K562 (cell line): ENCODE data around the gene ZSCAN32. TPM values are rescaled to one million over a fixed set of nuclear protein-coding genes. Genes with fewer than 3 reads are reported as not detected.

Experiments used
- ATF6 ChIP-seq: sonication (generic); formaldehyde crosslinking; IDR thresholded peaks from 2 replicates; pipeline ENCODE4 v1.4.0; 2020; ENCODE audit warnings: mild to moderate bottlenecking, missing genetic modification reagents
- BRF2 ChIP-seq: IDR thresholded peaks from 3 replicates; pipeline ENCODE4 v1.6.1; 2011; ENCODE audit warnings: borderline replicate concordance, mild to moderate bottlenecking; ENCODE audit not compliant: insufficient read length, insufficient read depth
- CREM ChIP-seq: IDR thresholded peaks from 2 replicates; pipeline ENCODE4 v1.6.1; 2014; ENCODE audit warnings: antibody characterized with exemption, low read depth
- ELF1 ChIP-seq: fragments of 200-800 bp; sonication (Bioruptor generic); IDR thresholded peaks from 2 replicates; pipeline ENCODE4 v1.6.1; 2016; ENCODE audit warnings: missing genetic modification characterization, missing compliant biosample characterization
- ELF2 ChIP-seq: fragments of 250-450 bp; sonication (Bioruptor Pico); IDR thresholded peaks from 2 replicates; pipeline ENCODE4 v1.5.0; 2021; ENCODE audit warnings: mild to moderate bottlenecking
- GATA2 ChIP-seq: sonication (generic); formaldehyde crosslinking; IDR thresholded peaks from 2 replicates; pipeline ENCODE4 v1.4.0; 2020; ENCODE audit warnings: mild to moderate bottlenecking, missing genetic modification reagents
- L3MBTL2 ChIP-seq: fragments of 450-650 bp; IDR thresholded peaks from 2 replicates; pipeline ENCODE4 v1.6.1; 2016; ENCODE audit warnings: mild to moderate bottlenecking, moderate library complexity
- MXI1 ChIP-seq: IDR thresholded peaks from 2 replicates; pipeline ENCODE4 v1.6.1; 2011; ENCODE audit warnings: low read depth, mild to moderate bottlenecking, improper control_type of control experiment, low read length
- NR2C2 ChIP-seq, 2 experiments: fragments of 200-800 bp in 1 of 2; sonication (Bioruptor generic) in 1 of 2; sonication (generic) in 1 of 2; formaldehyde crosslinking in 1 of 2; IDR thresholded peaks; 2 replicates each; pipeline versions ENCODE4 v1.6.1 to v1.8.0; 2016 to 2022; ENCODE audit warnings: mild to moderate bottlenecking in 1 of 2, missing compliant biosample characterization in 1 of 2, missing genetic modification characterization in 1 of 2, missing genetic modification reagents in 1 of 2
- NRF1 ChIP-seq, 2 experiments: fragments of 450-650 bp; IDR thresholded peaks in 1 of 2; conservative IDR thresholded peaks in 1 of 2; 2 replicates each; pipeline ENCODE4 v1.6.1; 2014; ENCODE audit warnings: mild to moderate bottlenecking in 2 of 2
- PRDM10 ChIP-seq: fragments of 450-650 bp; IDR thresholded peaks from 2 replicates; pipeline ENCODE4 v1.6.1; 2018; ENCODE audit not compliant: partially characterized antibody
- RFX7 ChIP-seq: fragments of 250-450 bp; sonication (Bioruptor Pico); IDR thresholded peaks from 2 replicates; pipeline ENCODE4 v1.5.1; 2021; ENCODE audit warnings: mild to moderate bottlenecking
- ZBTB2 ChIP-seq: fragments of 450-650 bp; IDR thresholded peaks from 2 replicates; pipeline ENCODE4 v1.6.1; 2016; ENCODE audit warnings: antibody characterized with exemption
- ZBTB8A ChIP-seq: fragments of 450-650 bp; IDR thresholded peaks from 2 replicates; pipeline ENCODE4 v1.6.1; 2018; ENCODE audit warnings: mild to moderate bottlenecking, moderate library complexity; ENCODE audit not compliant: partially characterized antibody
- ZNF395 ChIP-seq: fragments of 200-800 bp; sonication (Bioruptor generic); IDR thresholded peaks from 2 replicates; pipeline ENCODE4 v1.6.1; 2017; ENCODE audit warnings: missing genetic modification characterization, missing compliant biosample characterization
- ZNF644 ChIP-seq: fragments of 200-800 bp; sonication (Bioruptor generic); IDR thresholded peaks from 2 replicates; pipeline ENCODE4 v1.6.1; 2016; ENCODE audit warnings: low read depth, missing genetic modification characterization, missing compliant biosample characterization
- polyA plus RNA-seq, 8 experiments: library from polyadenylated mRNA; depleted of rRNA in 4 of 8; stranded (reverse) in 5 of 8; unstranded in 3 of 8; fragments of >200 nt; fragmentation: Nextera tagmentation in 2 of 8; fragmentation: Illumina TruSeq in 1 of 8; extraction: Ambion mirVana in 2 of 8; extraction: Trizol in 1 of 8; gene quantifications; 2 replicates each; pipeline versions ENCODE4 v1.2.1 to v1.2.3, GENCODE V29; 2011 to 2014; ENCODE audit warnings: inconsistent platforms in 1 of 8, missing spikeins in 1 of 8
- total RNA-seq, 7 experiments: library from RNA; depleted of rRNA in 6 of 7; stranded (reverse); fragments of >200 nt in 6 of 7; fragmentation: Illumina TruSeq in 2 of 7; extraction: Trizol in 2 of 7; gene quantifications; 2 replicates each; pipeline versions ENCODE4 v1.2.1 to v1.2.3, GENCODE V29; 2011 to 2021; ENCODE audit warnings: low replicate concordance in 1 of 7

The ZSCAN32 gene
- total and polyA plus RNA-seq, 9 of the 15 experiments (the other 6 are each of a cell fraction or from before 2014, with no cell fraction given) = 16.0 to 29.4 (median 19.2) TPM

GRCh38 chr16:3400779-3401688, at the start of gene ZSCAN32, which contains the start of gene ZNF174 (continued):
- TF ChIP-seq ELF2 (peak; percentile 76; the same call in 1 of the 2 replicates), ZNF644 (tag) (no peak), NRF1 (conservative IDR thresholded peaks at IDR 0.05 in 1 of 2, IDR thresholded peaks at IDR 0.05 in 1 of 2) (peak; percentile 98), MXI1 (peak; percentile 14; the same call in 1 of the 2 replicates), GATA2 (CRISPR knock-in tag) (no peak), ZNF395 (0 out of 2 replicates have a peak, but pooled peaks have one; percentile 15), ELF1 (tag) (peak; percentile 94), ZBTB2 (peak; percentile 96), ATF6 (CRISPR knock-in tag) (0 out of 2 replicates have a peak, but pooled peaks have one; percentile 2), ZBTB8A (no peak), PRDM10 (no peak), BRF2 (no peak), CREM (peak; percentile 90), RFX7 (CRISPR knock-in tag) (no peak), L3MBTL2 (peak; percentile 98), NR2C2 (CRISPR knock-in tag; IDR thresholded peaks at IDR 0.05) (peak; percentile 24; the same call in 1 of the 2 replicates), NR2C2 (tag; IDR thresholded peaks at IDR 0.05) (peak; percentile 34; the same call in 1 of the 2 replicates)
